Left ventricle myocardium inferior (tissue), 1 donor: ENCODE data around the gene TBX15. TPM values are rescaled to one million over a fixed set of nuclear protein-coding genes. Genes with fewer than 3 reads are reported as not detected.

Source experiments
- DNase-seq: peaks from one replicate; pipeline ENCODE4 v3.0.0-alpha.2; 2020
- H3K27ac ChIP-seq: fragments of 200-600 bp; replicated peaks from 2 replicates; pipeline ENCODE4 v1.8.0; 2021
- H3K27me3 ChIP-seq: fragments of 200-600 bp; 2 replicates; pipeline ENCODE4 v1.8.0; 2021; ENCODE audit warnings: low read depth
- H3K36me3 ChIP-seq: fragments of 200-600 bp; 2 replicates; pipeline ENCODE4 v1.8.0; 2021
- H3K4me1 ChIP-seq: fragments of 200-600 bp; 2 replicates; pipeline ENCODE4 v1.8.0; 2021
- H3K4me3 ChIP-seq: fragments of 200-600 bp; 2 replicates; pipeline ENCODE4 v1.8.0; 2021; ENCODE audit warnings: mild to moderate bottlenecking, moderate library complexity
- H3K9me3 ChIP-seq: fragments of 200-600 bp; replicated peaks from 2 replicates; pipeline ENCODE4 v1.8.0; 2021
- CTCF ChIP-seq: fragments of 200-600 bp; IDR thresholded peaks from 2 replicates; pipeline ENCODE4 v1.8.0; 2021; ENCODE audit warnings: antibody characterized with exemption, mild to moderate bottlenecking, borderline replicate concordance
- intact Hi-C: fragments of 100-400 bp; cut with micrococcal nuclease; formaldehyde crosslinking; loops from one replicate; pipeline ENCODE4 v1.11.0; 2022
- total RNA-seq: library from RNA; stranded (reverse); fragmentation: NEBNext Ultra II Directional; extraction: Animal tissue kit (Norgen Biotek cat#: 25700); gene quantifications from one replicate; pipeline ENCODE4 v1.2.1, GENCODE V29; 2021
- donor health status: DM: no; HTN: yes; CAD: no; lungs with severe emphysema.

The TBX15 gene
- total RNA-seq, 1 donor from 2014 or later, result 0.63 TPM

GRCh38 chr1:118871582-118872171, 116.5 kb downstream of the TBX15 start:
- Histone ChIP-seq H3K36me3 (no peaks in the 10 kb centered on the region), H3K4me3 (no peak overlapping the region), H3K4me1 (no peaks in the 10 kb centered on the region), H3K9me3 (no peaks in the 10 kb centered on the region), H3K27ac (no peak overlapping the region), H3K27me3 (peaks cover 13% of the 10 kb centered on the region)
- no peak for DNase-seq
- intact Hi-C loops, result no loop called here
- no peak for TF ChIP-seq CTCF

GRCh38 chr1:118868387-118868786, 119.8 kb downstream of the TBX15 start:
- Histone ChIP-seq H3K27ac (no peak overlapping the region), H3K9me3 (no peaks in the 10 kb centered on the region), H3K4me3 (no peak overlapping the region), H3K27me3 (peaks cover 13% of the 10 kb centered on the region), H3K4me1 (no peaks in the 10 kb centered on the region), H3K36me3 (no peaks in the 10 kb centered on the region)
- no peak for DNase-seq
- intact Hi-C loops, result no loop called here
- TF ChIP-seq CTCF, result no peak

GRCh38 chr1:118866330-118866729, 121.8 kb downstream of the TBX15 start:
- H3K4me3 ChIP-seq, result no peak overlapping the region
- TF ChIP-seq CTCF, result no peak
- intact Hi-C loops, result no loop called here

GRCh38 chr1:118863688-118864087, 124.5 kb downstream of the TBX15 start:
- DNase-seq, result no peak
- H3K36me3 ChIP-seq, result no peaks in the 10 kb centered on the region
- H3K4me1 ChIP-seq, result no peaks in the 10 kb centered on the region
- H3K4me3 ChIP-seq, result no peak overlapping the region
- H3K27me3 ChIP-seq, result no peaks in the 10 kb centered on the region
- no peak overlapping the region for H3K27ac ChIP-seq
- intact Hi-C loops, result no loop called here
- TF ChIP-seq CTCF, result no peak
- no peaks in the 10 kb centered on the region for H3K9me3 ChIP-seq

More at GRCh38 chr1:118866330-118866729, 121.8 kb downstream of the TBX15 start:
- no peak overlapping the region for H3K27ac ChIP-seq
- H3K9me3 ChIP-seq, result no peaks in the 10 kb centered on the region
- peaks cover 2% of the 10 kb centered on the region for H3K27me3 ChIP-seq
- no peaks in the 10 kb centered on the region for H3K4me1 ChIP-seq
- no peaks in the 10 kb centered on the region for H3K36me3 ChIP-seq
- DNase-seq, result no peak

- Histone ChIP-seq H3K9me3 (no peaks in the 10 kb centered on the region), H3K27ac (no peak overlapping the region), H3K4me3 (no peak overlapping the region), H3K4me1 (no peaks in the 10 kb centered on the region), H3K36me3 (no peaks in the 10 kb centered on the region), H3K27me3 (no peaks in the 10 kb centered on the region)
- intact Hi-C loops, result no loop called here
- TF ChIP-seq CTCF, result no peak
- no peak for DNase-seq
These were observed 125.4 kb downstream of the TBX15 start for GRCh38 chr1:118862755-118863154.
